HG02852 (cell line): ENCODE measurements around the gene MAMSTR.

Experiments used
- ATAC-seq: cut with Tn5 transposase; IDR thresholded peaks from one replicate; pipeline ENCODE4 v1.9.1; 2021; ENCODE audit warnings: mild to moderate bottlenecking, moderate library complexity; ENCODE audit not compliant: unreplicated experiment

Gene MAMSTR

GRCh38 chr19:48668332-48668731 lies 51.2 kb downstream of the MAMSTR start:
- ATAC-seq = no peak

DNA sequence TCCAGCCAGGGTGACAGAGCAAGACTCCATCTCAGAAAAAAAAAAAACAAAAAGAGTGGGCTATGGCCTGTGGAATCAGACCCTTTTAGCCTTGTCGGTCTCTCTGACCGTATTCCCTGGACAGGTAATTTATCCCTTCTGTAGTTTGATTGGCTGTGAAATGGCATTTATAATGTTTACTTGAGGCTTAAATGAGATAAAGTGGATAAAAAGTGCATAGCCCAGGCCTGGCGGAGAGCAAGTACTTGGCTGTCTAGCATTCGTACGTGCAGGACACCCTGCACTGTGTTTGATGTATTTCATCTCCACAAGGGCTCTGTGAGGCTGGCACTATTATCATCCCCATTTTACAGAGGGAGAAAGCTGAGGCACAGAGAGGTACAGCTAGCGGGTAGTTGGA lies 53.7 kb downstream of the MAMSTR start:
- ATAC-seq = no peak

DNA sequence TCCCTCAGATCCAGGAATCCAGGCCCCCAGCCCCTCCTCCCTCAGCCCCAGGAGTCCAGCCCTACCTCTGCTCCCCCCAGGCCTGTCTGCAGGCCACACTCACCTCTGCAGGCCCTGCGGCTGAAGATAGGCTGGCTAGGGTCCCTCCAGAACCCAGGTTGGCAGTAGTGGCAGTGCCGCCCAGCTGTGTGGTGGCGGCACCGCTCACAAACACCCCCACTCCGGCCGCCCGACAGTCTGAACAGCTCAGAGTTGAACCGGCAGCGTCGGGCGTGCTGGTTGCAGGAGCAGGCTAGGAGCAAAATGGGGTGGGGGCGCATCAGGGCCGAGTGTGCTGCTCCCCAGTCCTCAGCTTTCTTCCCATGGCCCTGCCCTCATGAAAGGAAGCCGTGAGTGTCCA lies 55.0 kb downstream of the MAMSTR start:
- no peak for ATAC-seq

GRCh38 chr19:48663667-48664066 lies 55.9 kb downstream of the MAMSTR start:
- no peak for ATAC-seq
